Left lobe of liver (tissue), 2 donors: Measurements from ENCODE around the gene TGFBR2. TPM values are rescaled to one million over a fixed set of nuclear protein-coding genes. Genes with fewer than 3 reads are reported as not detected.
A peak's percentile ranks its signal among the peaks of the same experiment; 100 is the strongest.
"Not testable (repeated sequence)": the region's sequence is repeated elsewhere in the genome, so short reads cannot be mapped to it uniquely, and the experiment has no call there.

Source experiments
- ATAC-seq: fragments of 200-7000 bp; cut with Tn5 transposase; one replicate; pipeline ENCODE4 v1.9.1; 2020; ENCODE audit warnings: mild to moderate bottlenecking, moderate library complexity
- DNase-seq: peaks from one replicate; pipeline ENCODE4 v3.0.0-alpha.2; 2020; ENCODE audit warnings: low spot score
- total RNA-seq: library from RNA; stranded (reverse); gene quantifications from one replicate; pipeline ENCODE4 v1.2.1, GENCODE V29; 2021
- donor health status: DM: no; HTN: no; CAD: no; lungs with moderate emphysema.
- donor health status: DM: no; HTN: yes; CAD: no.

The TGFBR2 gene
- total RNA-seq, 1 donor from 2014 or later = 26.9 TPM

- DNase-seq (no peak), ATAC-seq (no peak)
These were observed 11.3 kb downstream of the TGFBR2 start for GRCh38 chr3:30617653-30618052.

- DNase-seq (no peak), ATAC-seq (no peak)
These were observed 12.1 kb downstream of the TGFBR2 start for GRCh38 chr3:30618526-30618925.

GRCh38 chr3:30619318-30619717 lies 12.9 kb downstream of the TGFBR2 start:
- DNase-seq (no peak), ATAC-seq (no peak)

GRCh38 chr3:30620402-30621360 lies 14.3 kb downstream of the TGFBR2 start:
- DNase-seq (no peak), ATAC-seq (no peak)

GRCh38 chr3:30621576-30621975 lies 15.2 kb downstream of the TGFBR2 start:
- ATAC-seq (no peak), DNase-seq (no peak)

- ATAC-seq = no peak
These were observed 15.7 kb downstream of the TGFBR2 start for GRCh38 chr3:30622047-30622545.

GRCh38 chr3:30622790-30623189 lies 16.4 kb downstream of the TGFBR2 start:
- DNase-seq (no peak), ATAC-seq (no peak)

More at GRCh38 chr3:30622047-30622545, 15.7 kb downstream of the TGFBR2 start:
- DNase-seq = no peak

- DNase-seq = no peak
- ATAC-seq = no peak
These were observed 16.9 kb downstream of the TGFBR2 start for GRCh38 chr3:30623351-30623750.

GRCh38 chr3:30624480-30624879 lies 18.1 kb downstream of the TGFBR2 start:
- DNase-seq, ATAC-seq: not testable (repeated sequence)

GRCh38 chr3:30625541-30626438 lies 19.4 kb downstream of the TGFBR2 start:
- ATAC-seq = peak; percentile 86
- DNase-seq = peak; percentile 73

GRCh38 chr3:30626443-30627180 lies 20.2 kb downstream of the TGFBR2 start:
- DNase-seq = no peak

GRCh38 chr3:30628205-30628900 lies 22.0 kb downstream of the TGFBR2 start:
- ATAC-seq (no peak), DNase-seq (no peak)

More at GRCh38 chr3:30626443-30627180, 20.2 kb downstream of the TGFBR2 start:
- ATAC-seq = no peak

GRCh38 chr3:30628901-30629590 lies 22.6 kb downstream of the TGFBR2 start:
- no peak for DNase-seq

GRCh38 chr3:30629746-30630145 lies 23.3 kb downstream of the TGFBR2 start:
- DNase-seq (no peak), ATAC-seq (no peak)

More at GRCh38 chr3:30628901-30629590, 22.6 kb downstream of the TGFBR2 start:
- no peak for ATAC-seq

- DNase-seq (no peak), ATAC-seq (no peak)
These were observed 24.0 kb downstream of the TGFBR2 start for GRCh38 chr3:30630238-30631030.

GRCh38 chr3:30631243-30631904 lies 25.0 kb downstream of the TGFBR2 start:
- ATAC-seq (peak; percentile 13), DNase-seq (no peak)

GRCh38 chr3:30632065-30632464 lies 25.7 kb downstream of the TGFBR2 start:
- ATAC-seq (peak; percentile 20), DNase-seq (no peak)

GRCh38 chr3:30632521-30632920 lies 26.1 kb downstream of the TGFBR2 start:
- no peak for ATAC-seq
- DNase-seq = no peak
